ENCODE data around the gene ABI1.

The ABI1 gene

GRCh38 chr10:26700884-26701630, 159.7 kb downstream of the ABI1 start:
- no peak for DNase-seq

- no peak for DNase-seq
Measured at GRCh38 chr10:26699631-26700030, 161.1 kb downstream of the ABI1 start.

- DNase-seq: no peak
Measured at GRCh38 chr10:26698909-26699308, 161.8 kb downstream of the ABI1 start.

GRCh38 chr10:26697922-26698608, 162.7 kb downstream of the ABI1 start:
- no peak for DNase-seq

GRCh38 chr10:26697163-26697921, 163.4 kb downstream of the ABI1 start, which contains the start of gene PDSS1:
PDSS1 (plus strand) TSS chr10:26697701; CDS start chr10:26697712, 11 bp downstream.
- DNase-seq: peak; percentile 69

- DNase-seq: no peak
Measured at GRCh38 chr10:26696786-26697162, 164.0 kb downstream of the ABI1 start.
